Measurements from ENCODE around the gene HPD. TPM values are rescaled to one million over a fixed set of nuclear protein-coding genes. Genes with fewer than 3 reads are reported as not detected.

The HPD gene
- total RNA-seq, 1 experiment from 2014 or later, result not detected

GRCh38 chr12:121837680-121838079 lies 21.0 kb downstream of the HPD start:
- no peaks in the 10 kb centered on the region for H3K36me3 ChIP-seq (ENCODE audit: insufficient read depth, low read length, poor library complexity, severe bottlenecking)
- H3K4me1 ChIP-seq (ENCODE audit: insufficient read depth, low read length, poor library complexity, severe bottlenecking), result peaks cover 5% of the 10 kb centered on the region
- TF ChIP-seq EZH2 (IDR thresholded peaks at IDR 0.05; ENCODE audit: borderline replicate concordance, low read depth, low read length, poor library complexity, severe bottlenecking) (no peak), CTCF (conservative IDR thresholded peaks at IDR 0.05; ENCODE audit: low read depth, low read length) (no peak)
- CTCF ChIA-PET, result interaction anchor here (1.4 to 1.5 kb wide), 2 partner anchors 43 to 61 kb away, joined by 5 to 6 read pairs; no protein-coding TSS in a partner anchor
- H3K27me3 ChIP-seq (replicated peaks; ENCODE audit: insufficient read depth, low read depth, low read length, poor library complexity), result no peaks in the 10 kb centered on the region
- H3K9me3 ChIP-seq (ENCODE audit: low read depth, low read length, poor library complexity, severe bottlenecking), result no peaks in the 10 kb centered on the region
- POLR2A ChIA-PET (ENCODE audit: low non-redundant PET), result no interaction called here
- intact Hi-C loops (cut with micrococcal nuclease; ENCODE audit: unreplicated experiment), result loop anchor here (2.0 kb wide), 1 partner anchor 51 kb away; the partner anchor contains the start of gene PSMD9
- DNase-seq (ENCODE audit: low spot score), result no peak
- no TSS peak for BruUV-seq (replicated peaks)
- H3K27ac ChIP-seq (ENCODE audit: low read depth, low read length, poor library complexity, severe bottlenecking), result no peak overlapping the region
- no peak overlapping the region for H3K4me3 ChIP-seq (ENCODE audit: low read depth, low read length, poor library complexity, severe bottlenecking)

- no peak for TF ChIP-seq EZH2 (IDR thresholded peaks at IDR 0.05; ENCODE audit: borderline replicate concordance, low read depth, low read length, poor library complexity, severe bottlenecking)
- no peak for TF ChIP-seq CTCF (conservative IDR thresholded peaks at IDR 0.05; ENCODE audit: low read depth, low read length)
- H3K36me3 ChIP-seq (ENCODE audit: insufficient read depth, low read length, poor library complexity, severe bottlenecking), result peaks cover 36% of the 10 kb centered on the region
- H3K4me3 ChIP-seq (ENCODE audit: low read depth, low read length, poor library complexity, severe bottlenecking), result no peak overlapping the region
- no peak for DNase-seq (ENCODE audit: low spot score)
- no peaks in the 10 kb centered on the region for H3K4me1 ChIP-seq (ENCODE audit: insufficient read depth, low read length, poor library complexity, severe bottlenecking)
- ChIA-PET POLR2A (ENCODE audit: low non-redundant PET) (no interaction called here), CTCF (no interaction called here)
- no TSS peak for BruUV-seq (replicated peaks)
- H3K9me3 ChIP-seq (ENCODE audit: low read depth, low read length, poor library complexity, severe bottlenecking), result no peaks in the 10 kb centered on the region
- intact Hi-C loops (cut with micrococcal nuclease; ENCODE audit: unreplicated experiment), result no loop called here
- H3K27me3 ChIP-seq (replicated peaks; ENCODE audit: insufficient read depth, low read depth, low read length, poor library complexity), result no peaks in the 10 kb centered on the region
- no peak overlapping the region for H3K27ac ChIP-seq (ENCODE audit: low read depth, low read length, poor library complexity, severe bottlenecking)
Observed at GRCh38 chr12:121831571-121832245, 27.0 kb downstream of the HPD start.

GRCh38 chr12:121830588-121831265 lies 27.9 kb downstream of the HPD start:
- ChIA-PET POLR2A (ENCODE audit: low non-redundant PET) (no interaction called here), CTCF (no interaction called here)

More at GRCh38 chr12:121830588-121831265, 27.9 kb downstream of the HPD start:
- Histone ChIP-seq H3K4me1 (ENCODE audit: insufficient read depth, low read length, poor library complexity, severe bottlenecking) (no peaks in the 10 kb centered on the region), H3K36me3 (ENCODE audit: insufficient read depth, low read length, poor library complexity, severe bottlenecking) (peaks cover 41% of the 10 kb centered on the region), H3K4me3 (ENCODE audit: low read depth, low read length, poor library complexity, severe bottlenecking) (no peak overlapping the region), H3K27ac (ENCODE audit: low read depth, low read length, poor library complexity, severe bottlenecking) (no peak overlapping the region), H3K27me3 (replicated peaks; ENCODE audit: insufficient read depth, low read depth, low read length, poor library complexity) (no peaks in the 10 kb centered on the region), H3K9me3 (ENCODE audit: low read depth, low read length, poor library complexity, severe bottlenecking) (no peaks in the 10 kb centered on the region)
- DNase-seq (ENCODE audit: low spot score), result no peak
- TF ChIP-seq CTCF (conservative IDR thresholded peaks at IDR 0.05; ENCODE audit: low read depth, low read length) (no peak), EZH2 (IDR thresholded peaks at IDR 0.05; ENCODE audit: borderline replicate concordance, low read depth, low read length, poor library complexity, severe bottlenecking) (no peak)
- intact Hi-C loops (cut with micrococcal nuclease; ENCODE audit: unreplicated experiment), result no loop called here
- TSS peak; percentile 41 for BruUV-seq (replicated peaks)
